GM21529 (cell line): Measurements from ENCODE around the gene TAT.
"Not testable (repeated sequence)": the region's sequence is repeated elsewhere in the genome, so short reads cannot be mapped to it uniquely, and the experiment has no call there.

Source experiments
- ATAC-seq: cut with Tn5 transposase; IDR thresholded peaks from one replicate; pipeline ENCODE4 v1.9.1; 2021; ENCODE audit not compliant: unreplicated experiment

Gene TAT

GRCh38 chr16:71585318-71585703 is 8.4 kb upstream of the TAT start:
- ATAC-seq, result no peak

GRCh38 chr16:71584543-71585317 is 7.8 kb upstream of the TAT start:
- ATAC-seq, result no peak

- not testable (repeated sequence) for ATAC-seq
Measured at GRCh38 chr16:71582553-71582848, 5.6 kb upstream of the TAT start.

- ATAC-seq, result no peak
Measured at GRCh38 chr16:71574702-71575101, 2.2 kb downstream of the TAT start.

- ATAC-seq, result no peak
Measured at GRCh38 chr16:71573387-71574094, 3.4 kb downstream of the TAT start.

- no peak for ATAC-seq
Measured at GRCh38 chr16:71572497-71573116, 4.3 kb downstream of the TAT start.

- no peak for ATAC-seq
Measured at GRCh38 chr16:71570144-71570543, 6.7 kb downstream of the TAT start.

GRCh38 chr16:71569621-71570020 is 7.3 kb downstream of the TAT start:
- ATAC-seq, result no peak

GRCh38 chr16:71568551-71568950 is 8.3 kb downstream of the TAT start:
- ATAC-seq, result no peak

- no peak for ATAC-seq
Measured at GRCh38 chr16:71567931-71568330, 9.0 kb downstream of the TAT start.

GRCh38 chr16:71565812-71566700 is 10.8 kb downstream of the TAT start:
- ATAC-seq, result no peak

- peak; percentile 86 for ATAC-seq
Measured at GRCh38 chr16:71564335-71564967, 12.4 kb downstream of the TAT start.

GRCh38 chr16:71562552-71562951 is 14.3 kb downstream of the TAT start:
- ATAC-seq, result no peak

GRCh38 chr16:71561886-71562285 is 15.0 kb downstream of the TAT start:
- not testable (repeated sequence) for ATAC-seq

GRCh38 chr16:71559855-71560254 is 17.0 kb downstream of the TAT start:
- no peak for ATAC-seq

- ATAC-seq, result no peak
Measured at GRCh38 chr16:71557954-71558582, 18.8 kb downstream of the TAT start.

GRCh38 chr16:71557299-71557698 is 19.6 kb downstream of the TAT start:
- no peak for ATAC-seq

GRCh38 chr16:71555230-71555891 is 21.5 kb downstream of the TAT start:
- no peak for ATAC-seq

- no peak for ATAC-seq
Measured at GRCh38 chr16:71552698-71553503, 24.0 kb downstream of the TAT start.
